CD4-positive, alpha-beta T cell treated with Interleukin-4 for 1 hour (primary cell): ENCODE results near the gene EXOC6B.

Experiments
- DNase-seq, 2 donors: peaks; one replicate each; pipeline ENCODE4 v3.0.0-alpha.2; 2020 to 2022

EXOC6B gene

DNA sequence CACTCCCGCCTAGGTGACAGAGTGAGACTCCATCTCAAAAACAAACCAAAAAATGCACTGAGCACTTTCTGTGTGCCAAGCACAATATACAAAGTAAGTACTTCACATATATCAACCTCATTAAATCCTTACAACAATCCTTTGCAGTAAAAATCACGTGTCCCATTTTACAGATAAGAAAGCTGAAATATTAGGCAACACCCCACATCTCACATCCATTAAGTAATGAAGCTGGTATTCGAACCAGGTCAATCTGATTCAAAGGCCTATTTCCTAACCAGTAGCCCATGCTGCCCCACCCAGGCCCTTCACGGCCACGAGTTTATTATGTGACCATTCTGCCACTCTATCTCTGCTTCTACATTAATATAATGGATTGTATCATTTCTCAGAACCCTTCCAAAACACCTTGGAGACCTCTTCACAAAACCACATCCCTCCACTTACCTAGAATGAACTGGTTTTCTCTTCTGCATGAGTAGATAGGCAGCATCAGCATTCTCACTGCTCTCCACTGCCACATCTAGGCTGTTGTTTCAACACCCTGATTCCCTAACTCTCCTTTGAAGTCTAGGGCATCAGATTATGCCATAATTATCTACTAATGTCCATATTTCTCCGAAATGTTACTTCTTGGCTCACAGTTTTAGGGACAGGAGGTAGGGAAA lies 3.1 kb upstream of the EXOC6B start:
- DNase-seq = no peak

DNA sequence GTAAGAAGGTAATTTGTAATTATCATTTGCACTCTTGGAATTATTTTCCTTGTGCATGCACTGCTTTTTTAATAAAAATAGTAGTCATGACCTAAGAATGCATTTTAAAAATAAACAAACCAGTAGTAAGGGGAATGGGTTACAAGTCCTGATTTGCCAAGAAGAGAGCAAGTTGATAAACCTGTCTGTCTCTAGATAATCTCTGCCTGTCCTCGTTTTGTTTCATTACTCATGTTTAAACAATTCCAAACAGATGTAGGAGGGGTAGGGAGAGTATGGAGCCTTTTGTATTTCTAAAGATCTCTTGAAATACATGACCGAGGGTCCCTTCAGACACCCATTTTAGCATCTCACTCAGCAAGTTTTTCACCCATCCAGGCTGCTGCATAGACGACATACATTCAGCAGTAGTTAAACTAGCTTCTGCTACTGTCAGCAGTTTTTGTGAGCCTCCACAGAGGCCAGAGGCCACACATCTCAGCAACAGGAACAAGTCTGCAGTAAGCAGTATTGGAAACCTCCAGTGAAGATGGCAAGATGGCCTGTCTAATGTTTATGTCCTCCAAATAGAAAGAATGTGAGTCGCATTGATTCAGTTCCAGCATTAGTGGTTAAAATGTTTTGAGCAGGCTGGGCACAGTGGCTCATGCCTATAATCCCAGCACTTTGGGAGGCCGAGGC lies 2.3 kb upstream of the EXOC6B start:
- DNase-seq = no peak

DNA sequence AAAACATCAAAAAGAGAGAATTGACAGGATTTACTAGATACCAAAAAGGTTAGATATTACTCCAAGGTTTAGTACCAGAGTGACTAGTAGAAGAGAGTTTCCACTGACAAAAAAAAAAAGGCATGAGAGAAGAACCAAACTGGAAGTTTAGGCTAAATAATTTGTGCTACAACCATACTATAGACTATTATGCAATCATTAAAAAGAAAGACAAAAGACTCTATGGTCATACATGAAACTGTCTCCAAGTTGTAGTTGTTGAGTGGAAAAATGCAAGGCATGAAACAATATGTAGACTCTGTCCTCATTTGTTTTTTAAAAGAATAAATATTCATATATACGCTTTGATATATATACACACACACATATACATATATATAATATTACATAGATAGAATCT lies 1.7 kb upstream of the EXOC6B start:
- no peak for DNase-seq

DNA sequence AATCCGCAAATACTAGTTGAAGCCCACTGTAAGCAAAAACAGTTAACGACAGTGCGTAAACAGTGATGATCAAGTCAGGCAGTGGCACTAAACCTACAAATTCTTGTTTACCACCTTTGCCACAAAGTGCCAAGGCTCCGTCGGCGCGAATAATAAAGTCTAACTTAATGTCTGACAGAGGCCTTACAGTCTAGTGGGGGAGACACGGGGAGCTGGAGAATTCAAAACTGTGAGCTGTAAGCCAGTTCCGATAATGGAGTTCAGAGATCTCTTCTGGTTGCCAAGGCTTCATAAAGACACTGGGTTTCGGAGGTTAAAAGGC lies 284 bp upstream of the EXOC6B start:
- no peak for DNase-seq

DNA sequence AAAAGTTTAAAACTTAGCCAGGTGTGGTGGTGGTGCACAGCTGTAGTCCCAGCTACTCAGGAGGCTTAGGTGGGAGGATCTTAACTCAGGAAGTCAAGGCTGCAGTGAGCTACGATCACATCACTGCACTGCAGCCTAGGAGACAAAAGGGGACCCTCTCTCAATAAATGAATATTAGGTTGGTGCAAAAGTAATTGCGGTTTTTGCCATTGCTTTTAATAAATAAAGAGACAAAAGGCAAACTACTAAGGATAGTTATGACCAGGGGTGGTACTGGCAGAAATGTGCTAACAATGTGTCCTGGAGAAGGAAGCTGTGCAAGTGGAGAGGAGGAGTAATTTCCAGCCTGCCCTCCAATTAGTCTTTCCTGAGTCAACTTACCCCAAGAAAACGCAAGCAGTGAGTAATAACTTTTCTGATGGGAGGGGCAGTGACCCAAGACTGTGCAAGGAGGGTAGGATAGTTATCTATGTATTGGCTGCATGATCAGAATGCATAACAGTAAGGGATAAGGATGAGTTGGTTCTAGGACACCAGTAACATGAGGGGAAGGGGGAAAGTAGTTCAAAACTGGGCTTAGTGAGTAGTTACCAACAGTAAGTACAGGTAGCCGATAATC lies 1.5 kb downstream of the EXOC6B start:
- no peak for DNase-seq

DNA sequence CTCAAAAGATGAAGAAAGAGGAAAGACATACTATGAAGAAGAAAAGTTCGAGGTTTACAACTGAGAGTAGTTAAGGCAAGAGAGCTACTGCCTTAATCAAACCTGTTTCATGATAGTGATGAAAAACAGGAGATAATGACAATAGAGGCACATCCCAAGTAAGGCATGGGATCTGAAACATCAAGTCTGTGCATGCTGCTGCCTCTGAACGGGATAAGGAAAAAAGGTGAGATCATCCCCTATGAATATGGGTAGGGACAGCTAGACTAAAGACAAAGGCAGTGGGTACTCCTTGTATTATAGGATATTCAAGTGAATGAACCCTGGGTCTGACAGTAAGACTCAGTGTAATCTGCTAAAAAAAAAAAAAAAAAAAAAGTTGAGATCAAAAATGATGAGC lies 3.0 kb downstream of the EXOC6B start:
- DNase-seq = no peak

DNA sequence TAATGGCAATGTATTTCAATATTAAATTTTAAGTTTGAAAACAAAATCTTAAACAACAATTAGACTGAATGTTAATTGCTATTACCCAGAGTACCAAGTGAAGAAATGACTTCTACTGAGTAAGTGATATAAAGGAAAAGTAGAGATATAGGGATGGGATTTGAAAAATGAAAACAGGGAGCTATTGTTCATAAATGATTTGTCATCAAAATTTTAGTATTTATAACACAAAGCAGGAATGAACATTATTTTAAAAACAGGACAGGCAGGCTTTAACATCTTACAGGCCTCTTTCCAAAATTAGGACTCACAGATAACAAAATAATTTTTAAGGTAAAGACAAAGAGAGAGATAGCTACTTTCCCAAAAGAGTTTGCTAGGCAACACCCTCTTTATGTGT lies 3.9 kb downstream of the EXOC6B start:
- no peak for DNase-seq

DNA sequence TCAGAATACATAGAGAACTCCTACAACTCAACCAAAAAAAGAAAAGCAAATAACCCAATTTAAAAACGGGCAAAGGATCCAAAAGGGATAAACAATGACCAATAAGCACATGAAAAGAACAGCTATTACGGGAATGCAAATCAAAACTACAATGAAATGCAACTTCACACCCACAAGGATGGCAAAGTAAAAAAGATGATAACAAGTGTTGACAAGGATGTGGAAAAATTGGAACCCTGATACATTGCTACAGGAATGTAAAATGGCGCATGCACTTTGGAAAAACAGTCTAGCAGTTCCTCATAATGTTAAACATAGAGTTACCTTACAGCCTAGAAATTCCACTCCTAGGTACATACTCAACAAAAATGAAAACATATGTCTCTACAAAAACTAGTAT lies 4.7 kb downstream of the EXOC6B start:
- DNase-seq = no peak

DNA sequence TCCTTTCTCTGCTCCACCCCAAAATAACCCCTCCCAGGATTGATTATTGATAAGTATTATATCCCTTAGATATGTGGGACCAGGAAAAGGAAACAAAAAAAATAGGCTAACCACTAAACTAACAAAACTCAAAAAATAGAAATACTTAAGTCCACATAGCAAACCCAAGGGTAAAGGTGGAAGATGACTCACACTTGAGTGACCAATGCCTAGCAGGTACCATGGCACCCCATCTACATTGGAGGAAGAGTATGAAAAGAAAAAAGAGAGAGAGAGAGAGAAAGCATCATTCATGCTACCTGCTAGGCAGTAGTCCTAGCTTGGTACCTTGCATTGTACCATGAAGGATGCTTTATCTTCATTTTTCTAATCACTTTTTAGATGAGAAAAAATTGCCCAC lies 6.3 kb downstream of the EXOC6B start:
- no peak for DNase-seq

DNA sequence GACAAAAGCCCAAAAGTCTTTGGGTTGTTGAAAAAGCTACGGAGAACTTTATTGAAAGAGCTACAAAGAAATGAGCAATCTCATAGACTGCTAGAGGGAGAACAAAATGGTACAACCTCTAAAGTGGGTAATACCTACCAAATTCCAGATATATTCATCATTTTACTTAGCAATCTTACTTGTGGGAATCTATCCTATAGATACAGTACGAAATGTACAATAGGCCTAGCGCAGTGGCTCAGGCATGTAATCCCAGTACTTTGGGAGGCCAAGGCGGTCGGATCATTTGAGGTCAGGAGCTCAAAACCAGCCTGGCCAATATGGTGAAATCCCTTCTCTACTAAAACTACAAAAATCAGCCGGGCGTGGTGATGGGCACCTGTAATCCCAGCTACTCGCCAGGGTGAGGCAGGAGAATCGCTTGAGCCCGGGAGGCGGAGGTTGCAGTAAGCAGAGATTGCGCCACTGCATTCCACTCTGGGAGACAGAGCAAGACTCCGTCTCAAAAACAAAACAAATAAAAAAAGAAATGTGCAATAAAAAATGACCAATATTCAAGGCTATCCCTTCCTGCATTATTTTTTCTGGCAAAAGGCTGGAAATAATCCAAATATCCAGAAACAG lies 10.1 kb downstream of the EXOC6B start:
- no peak for DNase-seq

DNA sequence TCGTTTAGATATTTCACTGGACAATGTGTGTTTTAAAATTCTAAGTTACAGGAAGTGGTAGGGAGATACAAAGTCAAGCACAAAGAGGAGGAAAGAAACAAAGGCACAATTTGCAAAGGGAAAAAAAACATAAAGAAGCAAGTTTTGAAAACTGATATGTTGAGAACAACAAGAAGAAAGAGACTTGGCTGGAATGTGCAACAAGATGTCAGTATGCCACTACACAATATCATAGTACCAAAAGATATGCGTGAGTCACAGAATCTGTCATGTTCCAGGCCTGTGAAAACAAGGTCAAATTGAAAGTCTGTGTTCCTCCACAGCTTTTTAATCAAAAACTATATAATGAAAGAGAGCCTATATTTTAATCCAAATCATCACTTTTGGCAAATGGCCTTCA lies 12.0 kb downstream of the EXOC6B start:
- no peak for DNase-seq

DNA sequence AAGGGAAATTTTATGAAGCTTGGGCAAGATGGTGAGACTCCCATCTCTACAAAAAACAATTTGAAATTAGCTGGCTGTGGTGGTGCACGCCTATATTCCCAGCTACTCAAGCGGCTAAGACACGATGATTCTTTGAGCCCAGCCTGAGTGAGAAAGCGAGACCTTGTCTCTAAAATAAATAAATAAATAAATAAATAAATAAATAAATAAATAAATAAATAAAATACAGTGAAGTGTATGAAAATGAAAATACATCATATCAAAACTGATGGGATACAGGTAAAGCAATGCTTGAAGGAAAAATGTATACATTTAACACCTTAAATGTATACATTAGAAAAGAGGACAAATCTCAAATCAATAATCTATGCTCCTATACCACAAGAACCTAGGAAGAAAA lies 15.7 kb downstream of the EXOC6B start:
- DNase-seq = no peak

DNA sequence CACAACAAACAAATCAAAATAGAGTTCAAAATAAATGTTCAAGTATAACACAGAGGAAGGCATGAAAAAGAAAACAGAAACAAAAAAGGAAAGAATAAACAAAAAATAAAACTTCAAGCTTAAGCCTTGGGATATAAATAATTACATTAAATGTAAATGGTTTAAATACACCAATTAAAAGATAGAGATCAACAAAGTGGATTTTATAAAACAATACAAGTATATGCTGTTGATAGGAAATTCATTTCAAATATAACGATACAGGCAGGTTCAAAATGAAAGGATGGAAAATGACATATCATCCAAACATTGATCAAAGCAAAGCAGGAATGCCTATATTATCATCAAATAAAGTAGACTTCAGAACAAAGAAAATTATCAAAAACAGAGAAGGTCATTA lies 16.7 kb downstream of the EXOC6B start:
- no peak for DNase-seq

DNA sequence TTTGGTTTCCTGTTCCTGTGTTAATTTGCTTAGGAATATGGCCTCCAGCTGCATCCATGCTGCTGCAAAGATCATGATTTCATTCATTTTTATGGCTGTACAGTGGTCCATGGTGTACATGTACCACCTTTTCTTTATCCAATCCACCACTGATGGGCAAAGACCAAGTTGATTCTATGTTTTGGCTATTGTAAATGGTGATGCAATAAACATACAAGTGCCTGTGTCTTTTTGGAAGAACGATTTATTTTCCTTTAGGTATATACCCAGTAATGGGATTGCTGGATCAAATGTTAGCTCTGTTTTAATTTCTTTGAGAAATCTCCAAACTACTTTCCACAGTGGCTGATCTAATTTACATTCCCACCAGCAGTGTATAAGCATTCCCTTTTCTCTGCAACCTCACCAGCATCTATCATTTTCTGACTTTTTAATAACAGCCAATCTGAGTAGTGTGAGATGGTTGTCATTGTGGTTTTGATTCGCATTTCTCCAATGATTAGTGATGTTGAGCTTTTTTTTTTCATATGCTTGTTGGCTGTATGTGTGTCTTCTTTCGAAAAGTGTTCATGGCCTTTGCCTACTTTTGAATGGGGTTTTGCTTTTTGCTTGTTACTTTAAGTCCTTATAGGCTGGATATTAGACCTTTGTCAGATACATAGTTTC lies 19.4 kb downstream of the EXOC6B start:
- no peak for DNase-seq

DNA sequence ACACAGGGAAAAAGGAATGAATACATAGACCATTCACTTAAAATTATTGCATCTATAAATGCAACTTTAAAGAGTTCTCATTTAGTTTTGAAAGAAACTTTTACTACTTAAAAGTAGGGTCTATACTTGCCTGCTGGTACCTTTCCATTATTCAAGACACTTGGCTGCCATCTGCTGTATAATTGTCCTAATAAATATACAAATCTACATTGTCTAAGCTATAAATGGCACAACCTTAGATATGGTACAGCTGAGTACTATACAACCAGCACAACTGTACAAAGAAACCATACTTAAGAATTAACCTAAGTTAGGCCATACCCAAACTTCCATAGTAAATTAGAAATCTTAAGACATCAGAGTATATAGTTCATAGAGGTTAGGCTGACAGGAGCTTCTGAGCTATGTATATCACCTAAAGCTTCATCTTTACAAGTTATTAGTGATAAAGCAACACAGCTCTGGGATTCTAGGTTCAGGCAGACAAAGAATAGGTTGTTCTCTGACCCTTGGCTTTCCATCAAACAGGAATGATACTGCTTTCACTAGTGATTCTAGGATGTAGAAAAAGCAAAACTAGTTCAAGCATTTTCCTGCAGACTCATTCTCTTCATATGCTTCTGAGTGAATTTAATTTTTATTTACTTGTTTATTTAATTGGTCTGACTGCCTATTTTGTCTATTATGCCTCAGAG lies 22.1 kb downstream of the EXOC6B start:
- no peak for DNase-seq

DNA sequence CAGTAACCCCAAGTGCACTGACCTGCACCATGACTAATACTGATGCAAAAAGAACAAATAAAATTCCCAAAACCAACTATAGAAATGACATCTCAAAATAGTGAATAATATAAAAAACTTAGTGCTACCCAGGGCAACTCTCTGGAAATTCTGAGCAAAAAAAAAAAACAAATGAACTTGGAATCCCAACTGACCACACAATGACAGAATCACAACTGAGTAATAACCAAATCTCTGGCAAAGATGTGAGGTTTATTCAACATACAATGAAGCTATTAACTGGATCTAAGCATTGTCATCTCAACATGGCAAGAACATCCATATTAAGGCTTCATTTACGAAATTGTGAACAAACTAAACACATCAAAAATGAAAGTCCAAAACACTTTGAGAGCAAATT lies 22.7 kb downstream of the EXOC6B start:
- no peak for DNase-seq

DNA sequence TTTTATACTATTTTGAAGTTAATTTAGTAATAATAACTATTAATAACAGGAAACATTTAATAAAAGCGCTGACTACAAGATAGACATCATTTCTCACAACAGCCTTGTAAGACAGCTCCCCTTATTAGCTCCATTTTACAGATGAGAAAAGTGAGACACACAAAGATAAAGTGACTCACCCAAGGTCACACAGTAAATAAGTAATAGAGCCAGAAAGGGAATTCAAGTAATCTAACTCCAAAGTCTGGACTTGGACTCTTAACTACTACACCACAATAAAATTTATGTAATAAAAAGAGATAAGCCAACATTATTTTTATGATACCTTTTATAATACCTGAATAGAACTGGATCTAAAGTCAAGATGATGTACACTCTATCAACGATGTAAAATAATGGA lies 25.3 kb downstream of the EXOC6B start:
- no peak for DNase-seq

DNA sequence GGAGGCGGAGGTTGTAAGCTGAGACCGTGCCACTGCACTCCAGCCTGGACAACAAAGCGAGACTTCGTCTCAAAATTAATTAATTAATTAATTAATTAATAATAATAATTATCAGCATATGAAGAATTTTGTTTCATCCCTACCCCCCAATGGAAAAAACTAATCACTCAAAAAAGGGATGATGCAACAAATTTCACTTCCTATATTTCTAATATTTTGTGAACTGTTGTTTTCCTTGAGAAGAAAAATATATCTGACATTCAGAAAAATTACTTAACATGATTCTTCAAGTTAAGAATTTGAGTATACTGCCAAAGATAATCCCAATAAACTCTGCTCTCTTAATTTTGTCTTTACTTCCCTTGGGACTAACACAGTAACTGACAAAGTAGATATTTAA lies 28.1 kb downstream of the EXOC6B start:
- DNase-seq = no peak

DNA sequence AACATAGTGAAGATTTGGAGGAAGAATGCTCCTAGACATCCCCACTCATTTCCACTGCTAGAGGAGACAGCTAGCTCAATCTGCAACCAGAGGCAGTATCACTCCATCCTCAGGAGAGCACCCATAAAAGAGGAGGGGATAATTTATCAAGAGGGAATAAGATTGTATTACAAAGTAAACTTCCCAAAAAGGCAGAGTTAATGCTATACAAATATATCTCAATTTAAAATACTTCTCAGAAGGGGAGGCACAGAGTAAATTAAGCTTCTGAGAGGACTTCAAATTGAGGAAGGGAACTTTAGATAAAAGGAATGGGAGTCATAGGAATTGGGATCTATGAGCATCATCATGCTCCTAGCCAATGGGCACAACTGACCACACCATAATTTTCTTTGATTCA lies 29.1 kb downstream of the EXOC6B start:
- no peak for DNase-seq

DNA sequence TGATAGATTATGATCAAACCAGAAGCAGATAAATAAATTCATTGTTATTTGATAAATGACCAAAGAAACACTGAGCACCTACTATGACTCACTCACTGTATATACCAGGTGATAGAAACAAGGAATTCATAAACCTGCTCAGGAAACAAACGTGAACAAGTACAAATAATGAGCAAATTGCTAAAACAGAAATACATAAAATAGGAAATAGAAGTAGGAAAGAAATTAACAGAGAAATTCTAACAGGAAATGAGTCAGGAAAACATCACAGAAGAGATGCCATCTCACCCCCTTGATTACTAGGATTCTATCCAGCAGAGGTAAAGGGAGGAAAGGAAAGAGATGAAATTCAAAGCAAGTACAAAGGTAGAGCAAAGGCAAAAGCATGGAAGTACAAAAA lies 31.3 kb downstream of the EXOC6B start:
- no peak for DNase-seq

DNA sequence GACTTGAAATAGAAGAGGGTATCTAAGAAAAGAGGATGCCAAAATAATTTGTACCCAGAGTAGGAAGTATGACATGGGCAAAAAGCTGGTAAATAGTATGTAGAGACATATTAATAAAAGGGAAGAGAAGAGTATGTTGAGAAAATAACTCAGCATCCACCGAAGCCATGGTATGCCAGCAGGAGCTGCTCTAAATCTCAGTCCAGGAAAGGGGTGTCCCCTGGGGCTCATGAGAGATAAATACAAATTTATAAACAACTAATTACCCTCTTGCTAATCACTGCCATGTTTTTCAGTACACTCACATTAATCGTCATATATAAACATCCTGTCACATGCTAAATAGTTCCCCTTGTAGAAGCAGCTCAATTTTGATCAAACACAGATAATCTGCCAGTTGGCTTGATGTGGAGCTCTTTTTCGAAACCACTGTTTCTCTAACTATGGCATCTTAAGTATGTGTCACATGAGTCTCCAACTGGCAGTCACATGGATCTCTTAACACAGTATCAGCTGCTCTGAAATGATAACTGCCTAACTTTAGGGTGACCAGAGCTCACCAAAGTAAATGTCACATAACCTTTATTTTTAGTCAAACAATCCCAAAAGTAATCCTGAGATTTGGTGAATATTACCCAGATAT lies 31.9 kb downstream of the EXOC6B start:
- no peak for DNase-seq

DNA sequence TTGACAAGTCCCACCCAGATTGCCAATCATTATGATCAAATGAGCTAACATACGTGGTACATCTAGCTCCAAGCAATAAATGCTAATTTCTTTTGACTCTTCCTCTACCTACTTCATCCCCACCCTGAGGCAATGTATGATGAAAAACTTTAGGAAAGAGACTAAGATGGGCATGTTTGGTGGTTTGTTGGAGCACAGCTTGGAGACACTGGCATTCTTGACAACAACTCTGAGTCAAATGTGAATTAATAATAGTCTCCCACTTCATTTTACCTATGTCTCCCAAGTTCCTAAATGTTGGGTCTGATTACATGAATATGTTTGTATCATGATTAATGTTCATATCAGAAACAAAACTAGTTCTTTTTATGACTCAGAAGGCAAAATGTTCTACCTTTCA lies 36.6 kb downstream of the EXOC6B start:
- DNase-seq = no peak

DNA sequence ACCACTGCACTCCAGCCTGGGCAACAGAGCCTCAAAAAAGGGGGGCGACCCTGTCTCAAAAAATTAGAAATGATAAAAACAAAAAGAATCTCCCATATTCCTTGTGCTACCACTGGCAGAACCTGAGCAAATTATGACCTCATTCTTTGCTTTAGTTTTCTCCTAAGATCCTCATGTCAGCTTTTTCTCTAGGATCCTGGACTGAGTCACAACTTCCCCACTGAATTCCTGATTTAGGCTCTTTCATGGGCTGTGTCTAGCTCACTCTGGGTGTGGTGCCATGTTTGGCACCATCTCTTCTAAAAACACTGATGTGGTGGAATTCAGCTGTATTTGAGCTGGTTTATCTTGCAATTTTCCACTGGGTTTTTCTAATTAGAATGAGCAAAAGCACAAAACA lies 37.1 kb downstream of the EXOC6B start:
- DNase-seq = no peak
